Astrocyte (in vitro differentiated cells and primary cell): Measurements from ENCODE around the gene FBXW7.

Experiments
- EZH2 ChIP-seq: IDR thresholded peaks from 2 replicates; pipeline ENCODE4 v1.6.1; 2012; ENCODE audit warnings: mild to moderate bottlenecking, low read length, inconsistent platforms; ENCODE audit not compliant: insufficient read depth
- TF ChIP-seq, protein P1 (sequence below): IDR thresholded peaks from 2 replicates; pipeline ENCODE4 v1.5.1; 2011; ENCODE audit warnings: low read depth, mild to moderate bottlenecking, inconsistent platforms, low read length, moderate library complexity; ENCODE audit not compliant: insufficient read depth

DNA sequence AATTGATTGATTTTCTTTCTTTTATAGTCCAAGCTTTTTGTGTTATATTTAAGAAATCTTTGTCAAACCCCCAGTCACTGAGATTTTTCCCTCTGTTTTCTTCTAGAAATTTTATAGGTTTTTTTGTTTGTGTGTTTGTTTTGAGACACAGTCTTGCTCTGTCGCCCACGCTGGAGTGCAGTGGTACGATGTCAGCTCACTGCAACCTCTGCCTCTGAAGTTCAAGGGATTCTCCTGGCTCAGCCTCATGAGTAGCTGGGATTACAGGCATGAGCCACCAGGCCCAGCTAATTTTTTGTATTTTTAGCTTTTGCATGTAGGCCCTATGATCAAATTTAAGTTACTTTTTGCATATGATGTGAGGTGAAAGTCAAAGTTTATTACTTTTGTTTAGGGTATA lies 20.9 kb upstream of the FBXW7 start:
- TF ChIP-seq, protein P1, sequence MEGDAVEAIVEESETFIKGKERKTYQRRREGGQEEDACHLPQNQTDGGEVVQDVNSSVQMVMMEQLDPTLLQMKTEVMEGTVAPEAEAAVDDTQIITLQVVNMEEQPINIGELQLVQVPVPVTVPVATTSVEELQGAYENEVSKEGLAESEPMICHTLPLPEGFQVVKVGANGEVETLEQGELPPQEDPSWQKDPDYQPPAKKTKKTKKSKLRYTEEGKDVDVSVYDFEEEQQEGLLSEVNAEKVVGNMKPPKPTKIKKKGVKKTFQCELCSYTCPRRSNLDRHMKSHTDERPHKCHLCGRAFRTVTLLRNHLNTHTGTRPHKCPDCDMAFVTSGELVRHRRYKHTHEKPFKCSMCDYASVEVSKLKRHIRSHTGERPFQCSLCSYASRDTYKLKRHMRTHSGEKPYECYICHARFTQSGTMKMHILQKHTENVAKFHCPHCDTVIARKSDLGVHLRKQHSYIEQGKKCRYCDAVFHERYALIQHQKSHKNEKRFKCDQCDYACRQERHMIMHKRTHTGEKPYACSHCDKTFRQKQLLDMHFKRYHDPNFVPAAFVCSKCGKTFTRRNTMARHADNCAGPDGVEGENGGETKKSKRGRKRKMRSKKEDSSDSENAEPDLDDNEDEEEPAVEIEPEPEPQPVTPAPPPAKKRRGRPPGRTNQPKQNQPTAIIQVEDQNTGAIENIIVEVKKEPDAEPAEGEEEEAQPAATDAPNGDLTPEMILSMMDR: no peak
- no peak for TF ChIP-seq EZH2
